AG09309 (cell line): Measurements from ENCODE around the gene SMIM11.
"Not testable (repeated sequence)": the region's sequence is repeated elsewhere in the genome, so short reads cannot be mapped to it uniquely, and the experiment has no call there.

Experiments
- DNase-seq: peaks from one replicate; pipeline ENCODE4 v3.0.0-alpha.2; 2010; ENCODE audit warnings: low read depth
- H3K4me3 ChIP-seq: 2 replicates; pipeline ENCODE4 v1.5.1; 2011; ENCODE audit warnings: mild to moderate bottlenecking, low read depth, low read length, moderate library complexity; ENCODE audit not compliant: control insufficient read depth
- CTCF ChIP-seq: IDR thresholded peaks from 2 replicates; pipeline ENCODE4 v1.5.1; 2011; ENCODE audit warnings: mild to moderate bottlenecking, low read depth, low read length, inconsistent platforms; ENCODE audit not compliant: insufficient read depth, control insufficient read depth; ENCODE audit errors: missing control alignments

SMIM11 gene

GRCh38 chr21:34374940-34375618 lies at the start of gene SMIM11:
SMIM11 (plus strand) TSS chr21:34375507; CDS start chr21:34379505, 3,998 bp downstream.
- H3K4me3 ChIP-seq, DNase-seq: not testable (repeated sequence)

- no peak for DNase-seq
- no peak for TF ChIP-seq CTCF
- no peak overlapping the region for H3K4me3 ChIP-seq
Measured at GRCh38 chr21:34330055-34330454, 45.3 kb upstream of the SMIM11 start.

GRCh38 chr21:34331726-34332125 lies 43.6 kb upstream of the SMIM11 start:
- TF ChIP-seq CTCF = no peak

GRCh38 chr21:34332347-34332746 lies 43.0 kb upstream of the SMIM11 start:
- TF ChIP-seq CTCF = no peak
- H3K4me3 ChIP-seq = no peak overlapping the region
- no peak for DNase-seq

More at GRCh38 chr21:34331726-34332125, 43.6 kb upstream of the SMIM11 start:
- DNase-seq = no peak
- no peak overlapping the region for H3K4me3 ChIP-seq

- DNase-seq = no peak
- H3K4me3 ChIP-seq = no peak overlapping the region
- no peak for TF ChIP-seq CTCF
Measured at GRCh38 chr21:34333121-34333739, 42.1 kb upstream of the SMIM11 start.

GRCh38 chr21:34335316-34335715 lies 40.0 kb upstream of the SMIM11 start:
- no peak for TF ChIP-seq CTCF
- no peak for DNase-seq
- H3K4me3 ChIP-seq = no peak overlapping the region

GRCh38 chr21:34336245-34336644 lies 39.1 kb upstream of the SMIM11 start:
- DNase-seq = no peak
- no peak overlapping the region for H3K4me3 ChIP-seq
- TF ChIP-seq CTCF = no peak
